Activated naive CD4-positive, alpha-beta T cell treated with anti-CD3 and anti-CD28 coated beads, Interleukin-2, amount 10 ng/mL, durations not matched to agents 7 days and 5 days (primary cell): Measurements from ENCODE around the gene GPR183.
A peak's percentile ranks its signal among the peaks of the same experiment; 100 is the strongest.

Experiments used
- CTCF ChIA-PET: fragments of 350-600 bp; sonication (Branson Sonifier 250); formaldehyde crosslinking; loops from one replicate; lab custom pipeline; 2021; ENCODE audit warnings: antibody characterized with exemption; lab: Charles Lee
- DNase-seq: peaks from one replicate; pipeline ENCODE4 v3.0.0-alpha.2; 2020
- H3K27ac Mint-ChIP-seq: one replicate; pipeline ENCODE4 v1.8.0; 2021; ENCODE audit warnings: mild to moderate bottlenecking, moderate library complexity, mixed read lengths
- H3K27me3 Mint-ChIP-seq: one replicate; pipeline ENCODE4 v1.8.0; 2021; ENCODE audit warnings: mild to moderate bottlenecking, mixed read lengths
- H3K36me3 Mint-ChIP-seq: one replicate; pipeline ENCODE4 v1.8.0; 2021; ENCODE audit warnings: mixed read lengths
- H3K4me1 Mint-ChIP-seq: one replicate; pipeline ENCODE4 v1.8.0; 2021; ENCODE audit warnings: mixed read lengths
- H3K4me3 Mint-ChIP-seq: one replicate; pipeline ENCODE4 v1.8.0; 2021; ENCODE audit warnings: mild to moderate bottlenecking, moderate library complexity, mixed read lengths
- H3K9me3 Mint-ChIP-seq: one replicate; pipeline ENCODE4 v1.8.0; 2021; ENCODE audit warnings: mixed read lengths

Gene GPR183

DNA sequence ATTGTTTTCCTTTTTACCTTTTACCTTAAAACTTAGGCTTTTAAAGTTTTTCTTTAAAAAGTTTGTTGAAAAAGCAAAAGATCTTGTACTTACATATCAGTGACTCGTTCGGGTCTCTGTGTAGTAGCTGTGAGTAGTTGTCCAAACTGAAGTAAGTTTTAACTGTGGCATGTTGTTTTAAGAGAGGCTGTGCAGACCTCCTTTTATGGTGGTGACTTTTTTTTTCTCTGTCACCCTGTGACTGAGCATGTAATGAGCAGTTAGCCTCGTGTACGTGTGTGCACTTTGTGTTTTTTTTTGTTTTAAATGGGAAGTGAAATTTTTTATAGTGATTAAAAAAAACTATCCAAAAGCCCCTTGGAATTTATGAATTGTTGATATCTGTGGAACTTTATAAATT, at the start of gene GPR183:
Gene GPR183 (minus strand): TSS at position 153 of the 400 bp plus-strand sequence. CDS start 11,254 bp downstream, outside the sequence.
- DNase-seq: no peak
- CTCF ChIA-PET: interaction anchor here (0.9 to 2.1 kb wide), 5 partner anchors 13 to 128 kb away, joined by 3 to 8 read pairs (median 3); no protein-coding TSS in a partner anchor
- Mint-ChIP-seq H3K4me1 (peaks cover 90% of the 10 kb centered on the region), H3K36me3 (peaks cover 41% of the 10 kb centered on the region), H3K4me3 (peak within 1 kb of the TSS; percentile 80), H3K27me3 (no peaks in the 10 kb centered on the region), H3K9me3 (no peaks in the 10 kb centered on the region), H3K27ac (peak within 1 kb of the TSS; percentile 88)

DNA sequence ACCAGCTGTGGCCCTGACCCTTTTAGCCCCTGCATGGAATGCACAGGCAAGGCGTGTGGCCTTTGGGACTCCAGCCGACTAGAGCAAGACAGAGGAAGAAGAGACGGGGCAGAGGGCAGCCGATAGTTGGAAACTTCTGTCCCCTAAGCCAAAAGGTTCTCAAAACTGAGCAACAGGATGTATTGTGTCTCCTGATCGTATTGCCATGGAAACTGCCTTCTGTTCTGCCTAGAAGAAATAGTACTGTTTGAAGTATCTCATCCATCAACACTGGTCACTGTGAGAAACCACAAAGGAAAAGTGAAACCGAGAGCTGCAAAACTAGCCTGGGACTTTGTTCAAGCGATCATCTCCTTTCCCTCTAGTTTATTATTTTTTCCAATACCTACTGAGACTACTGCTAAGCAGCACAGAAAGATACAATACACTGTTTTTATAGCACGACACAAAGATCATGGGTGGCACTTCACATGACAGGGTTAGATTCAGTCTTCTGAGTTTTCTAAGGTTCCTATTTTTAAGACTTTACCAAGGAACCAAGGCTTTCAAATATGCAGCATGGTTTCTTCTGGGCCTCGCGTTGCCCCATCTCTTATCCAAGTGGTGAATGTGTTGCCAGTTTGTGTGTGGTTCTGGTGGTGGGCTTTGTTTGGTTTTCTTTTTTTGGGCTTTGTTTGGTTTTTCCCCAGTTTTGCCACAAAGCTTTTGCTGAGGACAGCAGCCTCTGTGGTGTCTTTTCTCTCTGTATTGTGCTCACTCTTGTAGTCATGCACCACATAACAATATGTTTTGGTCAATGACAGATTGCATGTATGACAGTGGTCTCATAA, 49.3 kb upstream of the GPR183 start:
- H3K36me3 Mint-ChIP-seq: peaks cover 75% of the 10 kb centered on the region
- peaks cover 99% of the 10 kb centered on the region for H3K4me1 Mint-ChIP-seq
- H3K27me3 Mint-ChIP-seq: no peaks in the 10 kb centered on the region
- H3K4me3 Mint-ChIP-seq: peak overlapping the region; percentile 53
- H3K9me3 Mint-ChIP-seq: no peaks in the 10 kb centered on the region
- H3K27ac Mint-ChIP-seq: peak overlapping the region; percentile 95
- CTCF ChIA-PET: interaction anchor here (0.8 to 2.8 kb wide), 13 partner anchors 9 to 89 kb away, joined by 3 to 11 read pairs (median 4); partner anchors contain the start of gene GPR183
- peak; percentile 79 for DNase-seq

- DNase-seq: no peak
- Mint-ChIP-seq H3K36me3 (peaks cover 75% of the 10 kb centered on the region), H3K27me3 (no peaks in the 10 kb centered on the region), H3K4me3 (peak overlapping the region; percentile 53), H3K27ac (peak overlapping the region; percentile 95), H3K4me1 (peaks cover 99% of the 10 kb centered on the region), H3K9me3 (no peaks in the 10 kb centered on the region)
- CTCF ChIA-PET: interaction anchor here (0.8 to 2.8 kb wide), 12 partner anchors 10 to 88 kb away, joined by 3 to 11 read pairs (median 4); partner anchors contain the start of gene GPR183
Observed at GRCh38 chr13:99356012-99356261, 48.7 kb upstream of the GPR183 start.

DNA sequence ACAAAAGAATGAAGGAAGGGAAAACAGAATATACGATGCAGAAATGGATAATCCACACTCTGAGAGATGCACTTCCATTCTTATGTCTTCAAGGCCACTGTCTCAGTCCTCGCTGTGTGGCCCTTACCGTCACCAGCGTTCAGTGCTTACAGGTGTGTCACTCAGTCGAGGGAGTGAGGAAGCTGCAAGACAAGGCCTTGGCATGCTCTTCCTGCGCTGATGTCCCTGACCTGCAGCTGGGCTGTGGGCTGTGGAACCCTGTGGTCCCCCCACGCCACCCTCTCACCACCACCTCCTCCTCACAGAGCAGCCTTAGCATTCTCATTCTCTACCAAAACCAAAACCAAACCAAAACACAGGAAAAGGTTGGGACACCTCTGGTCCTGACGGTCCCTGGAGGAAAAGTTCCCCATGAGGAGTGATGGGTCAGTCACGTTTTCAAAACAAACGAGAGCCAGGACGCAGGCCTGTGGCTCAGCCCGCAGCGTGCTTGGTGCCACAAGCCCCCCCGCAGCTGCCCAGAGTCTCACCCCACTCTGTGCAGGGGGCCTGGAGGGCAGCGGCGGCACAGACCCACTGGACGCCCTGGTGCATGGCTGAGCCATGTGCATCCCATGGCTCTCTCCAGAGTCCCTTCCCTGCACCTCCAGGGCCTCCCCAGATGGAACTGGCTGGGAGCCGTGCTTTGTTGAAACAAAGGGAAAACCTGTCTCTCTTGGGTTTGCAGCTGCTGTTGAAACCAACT, 48.2 kb upstream of the GPR183 start:
- H3K36me3 Mint-ChIP-seq: peaks cover 75% of the 10 kb centered on the region
- CTCF ChIA-PET: interaction anchor here (0.8 to 2.8 kb wide), 14 partner anchors 10 to 88 kb away, joined by 3 to 11 read pairs (median 4); partner anchors contain the start of gene GPR183
- peak; percentile 50 for DNase-seq

GRCh38 chr13:99354371-99354951, 47.3 kb upstream of the GPR183 start:
- H3K4me1 Mint-ChIP-seq: peaks cover 95% of the 10 kb centered on the region
- H3K27ac Mint-ChIP-seq: peak overlapping the region; percentile 95
- CTCF ChIA-PET: interaction anchor here (0.7 to 3.9 kb wide), 5 partner anchors 13 to 179 kb away, joined by 3 to 22 read pairs (median 3); no protein-coding TSS in a partner anchor
- no peaks in the 10 kb centered on the region for H3K9me3 Mint-ChIP-seq
- peak; percentile 37 for DNase-seq
- H3K36me3 Mint-ChIP-seq: peaks cover 75% of the 10 kb centered on the region
- no peaks in the 10 kb centered on the region for H3K27me3 Mint-ChIP-seq
- H3K4me3 Mint-ChIP-seq: peak overlapping the region; percentile 48

More for the DNA sequence above, 48.2 kb upstream of the GPR183 start:
- Mint-ChIP-seq H3K27me3 (no peaks in the 10 kb centered on the region), H3K27ac (peak overlapping the region; percentile 95), H3K9me3 (no peaks in the 10 kb centered on the region), H3K4me1 (peaks cover 99% of the 10 kb centered on the region), H3K4me3 (peak overlapping the region; percentile 53)

GRCh38 chr13:99353836-99354235, 46.6 kb upstream of the GPR183 start:
- DNase-seq: no peak
- Mint-ChIP-seq H3K4me3 (no peak overlapping the region), H3K4me1 (peaks cover 88% of the 10 kb centered on the region), H3K9me3 (no peaks in the 10 kb centered on the region), H3K27ac (peak overlapping the region; percentile 95), H3K36me3 (peaks cover 74% of the 10 kb centered on the region), H3K27me3 (no peaks in the 10 kb centered on the region)
- CTCF ChIA-PET: interaction anchor here (0.7 to 3.9 kb wide), 6 partner anchors 14 to 178 kb away, joined by 3 to 22 read pairs (median 10); no protein-coding TSS in a partner anchor

- no peak for DNase-seq
- peak overlapping the region; percentile 80 for H3K27ac Mint-ChIP-seq
- no peak overlapping the region for H3K4me3 Mint-ChIP-seq
- H3K4me1 Mint-ChIP-seq: peaks cover 86% of the 10 kb centered on the region
- H3K36me3 Mint-ChIP-seq: peaks cover 75% of the 10 kb centered on the region
- H3K27me3 Mint-ChIP-seq: no peaks in the 10 kb centered on the region
- H3K9me3 Mint-ChIP-seq: no peaks in the 10 kb centered on the region
- CTCF ChIA-PET: interaction anchor here (0.6 to 3.9 kb wide), 12 partner anchors 14 to 87 kb away, joined by 3 to 22 read pairs (median 6); partner anchors contain the start of gene GPR183
Observed at GRCh38 chr13:99353246-99353600, 46.0 kb upstream of the GPR183 start.

DNA sequence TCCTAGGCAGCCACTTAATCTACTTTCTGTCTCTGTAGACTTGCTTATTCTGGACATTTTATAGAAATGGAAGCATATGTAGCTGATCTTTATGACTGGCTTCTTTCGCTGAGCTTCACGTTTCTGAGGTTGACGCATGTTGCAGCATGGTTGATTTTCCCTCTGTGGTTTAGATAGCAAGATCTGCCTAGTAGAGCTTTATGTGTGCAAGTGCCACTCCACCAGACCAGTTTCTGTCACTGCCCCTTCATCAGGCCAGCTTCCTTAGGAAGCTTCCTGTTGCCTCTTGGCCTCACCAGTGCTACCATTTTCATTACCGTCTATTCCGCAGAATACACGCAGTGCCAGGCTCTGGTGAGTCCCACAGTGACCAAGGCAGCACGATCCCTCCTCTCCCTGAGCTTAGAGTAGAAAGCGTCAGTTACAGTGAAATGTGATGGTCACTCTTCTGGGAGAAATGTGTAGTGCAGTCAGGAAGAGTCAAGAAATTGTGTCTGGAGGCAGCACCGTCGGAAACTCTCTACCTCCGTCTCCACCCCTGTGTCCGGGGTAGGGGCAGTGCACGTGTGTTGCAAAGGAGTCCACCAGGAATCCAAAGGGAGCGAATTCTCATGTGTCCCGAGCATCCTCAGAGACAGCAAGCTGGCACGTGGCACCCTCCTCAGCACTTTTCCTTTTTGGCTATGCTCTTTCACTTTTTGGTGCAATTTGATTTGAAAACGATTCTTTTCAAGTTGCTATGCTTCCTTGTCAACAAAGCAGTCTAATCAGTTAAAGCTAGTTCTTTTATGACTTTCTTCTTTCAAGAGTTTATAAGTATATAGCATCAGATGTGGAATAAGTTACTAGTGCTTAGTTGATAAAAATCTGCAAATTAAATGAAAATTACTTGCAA, 45.4 kb upstream of the GPR183 start:
- CTCF ChIA-PET: interaction anchor here (0.6 to 3.9 kb wide), 21 partner anchors 9 to 87 kb away, joined by 3 to 22 read pairs (median 3); partner anchors contain the start of gene GPR183
- H3K4me3 Mint-ChIP-seq: peak overlapping the region; percentile 4
- peaks cover 84% of the 10 kb centered on the region for H3K4me1 Mint-ChIP-seq
- peaks cover 75% of the 10 kb centered on the region for H3K36me3 Mint-ChIP-seq
- H3K9me3 Mint-ChIP-seq: no peaks in the 10 kb centered on the region
- DNase-seq: no peak
- no peaks in the 10 kb centered on the region for H3K27me3 Mint-ChIP-seq
- peak overlapping the region; percentile 80 for H3K27ac Mint-ChIP-seq

GRCh38 chr13:99351772-99352171, 44.6 kb upstream of the GPR183 start:
- H3K27ac Mint-ChIP-seq: peak overlapping the region; percentile 80
- peaks cover 83% of the 10 kb centered on the region for H3K4me1 Mint-ChIP-seq
- CTCF ChIA-PET: interaction anchor here (0.6 to 3.9 kb wide), 16 partner anchors 9 to 86 kb away, joined by 3 to 22 read pairs (median 4); no protein-coding TSS in a partner anchor
- H3K4me3 Mint-ChIP-seq: no peak overlapping the region
- H3K27me3 Mint-ChIP-seq: no peaks in the 10 kb centered on the region
- peak; percentile 49 for DNase-seq
- H3K36me3 Mint-ChIP-seq: peaks cover 79% of the 10 kb centered on the region
- H3K9me3 Mint-ChIP-seq: no peaks in the 10 kb centered on the region

DNA sequence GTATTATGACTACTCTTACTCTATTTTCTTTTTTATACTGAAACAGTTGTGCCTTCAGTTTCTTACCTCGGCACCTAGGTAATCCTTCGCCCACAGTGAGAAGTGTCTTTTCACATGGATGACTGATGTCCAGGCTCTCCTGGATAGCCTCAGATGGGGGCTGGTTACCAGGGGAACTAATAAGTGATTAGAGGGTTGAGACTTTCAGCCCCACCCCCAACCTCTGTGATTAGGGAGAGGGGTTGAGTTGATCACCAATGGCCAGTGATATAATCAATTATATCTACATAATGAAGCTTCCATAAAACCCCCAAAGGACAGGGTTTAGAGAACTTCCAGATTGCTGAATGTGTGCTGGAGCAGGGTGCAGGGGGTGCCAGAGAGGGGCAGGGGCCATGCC, 43.0 kb upstream of the GPR183 start:
- peak overlapping the region; percentile 44 for H3K27ac Mint-ChIP-seq
- no peak overlapping the region for H3K4me3 Mint-ChIP-seq
- peaks cover 75% of the 10 kb centered on the region for H3K4me1 Mint-ChIP-seq
- H3K36me3 Mint-ChIP-seq: peaks cover 86% of the 10 kb centered on the region
- H3K27me3 Mint-ChIP-seq: no peaks in the 10 kb centered on the region
- no peaks in the 10 kb centered on the region for H3K9me3 Mint-ChIP-seq
- CTCF ChIA-PET: no interaction called here
- no peak for DNase-seq

DNA sequence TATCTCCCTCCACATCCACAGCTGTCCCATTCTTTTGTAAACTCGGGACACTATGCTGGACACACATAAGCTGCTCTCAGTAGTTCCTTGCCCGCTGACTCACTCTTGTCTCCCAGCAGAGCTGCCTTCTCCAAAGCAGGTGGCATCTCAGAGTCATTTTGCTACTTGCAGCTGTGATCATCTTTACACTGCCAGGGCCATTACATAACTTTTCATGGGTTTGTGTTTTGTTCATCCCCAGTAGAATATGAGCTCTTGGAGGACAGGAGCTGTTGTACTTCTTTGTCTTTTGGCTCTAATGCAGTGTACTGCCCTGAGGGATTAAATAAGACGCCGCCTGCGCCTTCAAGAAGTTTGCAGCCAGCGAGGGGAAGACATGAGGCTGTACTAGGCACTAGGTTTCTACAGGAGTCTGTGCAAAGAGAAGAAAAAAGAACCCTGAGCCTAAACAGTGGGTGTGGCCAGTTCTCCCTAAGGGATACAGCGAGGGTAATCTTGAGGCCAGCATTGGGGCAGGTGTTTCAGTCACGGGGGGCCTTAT, 40.8 kb upstream of the GPR183 start:
- Mint-ChIP-seq H3K36me3 (peaks cover 82% of the 10 kb centered on the region), H3K27ac (no peak overlapping the region), H3K9me3 (no peaks in the 10 kb centered on the region), H3K4me1 (peaks cover 53% of the 10 kb centered on the region), H3K4me3 (no peak overlapping the region), H3K27me3 (no peaks in the 10 kb centered on the region)
- no peak for DNase-seq
- CTCF ChIA-PET: interaction anchor here (0.9 to 1.6 kb wide), 2 partner anchors 79 to 87 kb away, joined by 3 to 5 read pairs; no protein-coding TSS in a partner anchor

DNA sequence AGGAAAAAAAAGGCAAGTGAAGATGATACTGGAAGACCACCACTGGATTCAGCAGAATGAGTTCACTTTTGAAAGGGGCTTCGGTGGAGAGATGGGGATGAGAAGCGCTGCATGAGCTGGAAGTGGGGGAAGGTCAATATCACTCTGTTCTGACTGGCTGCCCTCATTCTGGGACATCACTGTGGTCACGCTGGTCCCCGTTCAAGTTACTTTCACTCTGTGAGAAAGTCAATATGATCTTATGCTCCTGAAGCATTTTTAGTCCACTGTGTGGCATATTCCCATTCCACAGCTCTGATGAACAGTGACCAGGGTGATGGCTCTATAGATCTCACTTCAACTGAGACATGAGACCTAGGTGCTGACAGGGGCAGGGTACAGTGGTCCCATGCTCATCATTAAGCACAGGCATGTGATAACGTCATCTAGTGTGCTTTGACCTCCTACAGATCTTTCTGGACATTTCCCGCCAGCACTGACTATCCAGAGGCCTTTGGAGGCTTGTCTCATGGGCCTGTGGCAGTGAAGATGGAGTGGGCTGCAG, 40.2 kb upstream of the GPR183 start:
- Mint-ChIP-seq H3K4me1 (peaks cover 47% of the 10 kb centered on the region), H3K9me3 (no peaks in the 10 kb centered on the region), H3K27ac (no peak overlapping the region), H3K4me3 (no peak overlapping the region), H3K27me3 (no peaks in the 10 kb centered on the region), H3K36me3 (peaks cover 80% of the 10 kb centered on the region)
- DNase-seq: no peak
- CTCF ChIA-PET: interaction anchor here (0.9 to 1.6 kb wide), 2 partner anchors 78 to 88 kb away, joined by 3 to 5 read pairs; no protein-coding TSS in a partner anchor
